ENCODE results near the gene RHOBTB1. TPM values are rescaled to one million over a fixed set of nuclear protein-coding genes. Genes with fewer than 3 reads are reported as not detected.

Gene RHOBTB1
- total and polyA plus RNA-seq, 9 of the 15 experiments (the other 6 are each of a cell fraction or from before 2014, with no cell fraction given), result 1.7 to 11.7 (median 9.3) TPM

DNA sequence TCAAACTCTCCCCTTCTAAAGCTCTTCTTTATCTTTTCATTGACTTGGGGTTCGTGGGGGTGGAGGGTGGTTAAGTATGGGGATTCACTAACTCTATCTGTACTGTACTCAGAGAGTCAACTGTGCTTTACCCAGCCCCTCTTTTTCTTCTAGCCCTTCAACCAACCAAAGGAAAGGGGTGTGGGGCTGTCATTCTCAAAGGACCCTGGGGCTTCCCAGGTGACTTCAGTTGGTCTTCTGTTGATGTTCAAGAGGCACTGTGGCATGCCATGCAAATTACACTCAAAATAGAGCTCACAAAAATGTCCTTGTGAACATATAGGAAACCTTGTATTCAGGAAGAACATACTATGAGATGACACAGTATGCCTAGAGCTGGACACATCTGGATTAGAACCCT lies 16.9 kb upstream of the RHOBTB1 start:
- no peak for FAIRE-seq
- no TSS peak for BruUV-seq (replicated peaks)
- POLR2A ChIA-PET, result interaction anchor here (1.0 to 1.7 kb wide), 2 partner anchors 10 to 18 kb away, joined by 3 to 5 read pairs; no protein-coding TSS in a partner anchor
- intact Hi-C loops (cut with micrococcal nuclease) (no loop called here), in situ Hi-C loops (cut with MboI) (loop anchor here (10.0 kb wide), 1 partner anchor 146 kb away; no protein-coding TSS in a partner anchor)
- CTCF ChIA-PET (ENCODE audit: low intra/inter-chr PET ratio), result no interaction called here
- TF ChIP-seq ZKSCAN1 (IDR thresholded peaks at IDR 0.05; ENCODE audit: low read depth, low read length), result no peak
- no peak for TF ChIP-seq ZNF253 (CRISPR knock-in tag; conservative IDR thresholded peaks at IDR 0.05)
- TF ChIP-seq ETV5 (CRISPR knock-in tag; IDR thresholded peaks at IDR 0.05; ENCODE audit: low read depth), result no peak
- TF ChIP-seq, protein P1, sequence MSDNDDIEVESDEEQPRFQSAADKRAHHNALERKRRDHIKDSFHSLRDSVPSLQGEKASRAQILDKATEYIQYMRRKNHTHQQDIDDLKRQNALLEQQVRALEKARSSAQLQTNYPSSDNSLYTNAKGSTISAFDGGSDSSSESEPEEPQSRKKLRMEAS (CRISPR knock-in tag; IDR thresholded peaks at IDR 0.05), result no peak
- ATAC-seq, result no peak
- H2AFZ ChIP-seq (ENCODE audit: low read depth, low read length), result 0 out of 2 replicates have a peak overlapping the region, but pooled peaks have one; percentile 7
- 6% methylated on average over 1 of the region's 1 CpG for WGBS (ENCODE audit: insufficient coverage, low coverage, missing lambda C conversion rate)
- no peaks in the 10 kb centered on the region for H3K9me1 ChIP-seq (ENCODE audit: control insufficient read depth, insufficient read depth, low read length)
- no peak overlapping the region; the same call in 2 of the 3 replicates for H3K27ac ChIP-seq (ENCODE audit: extremely low read depth, low read depth, low read length)
- no peaks in the 10 kb centered on the region for H3K79me2 ChIP-seq (ENCODE audit: control insufficient read depth, insufficient read depth, low read length)
- H3K27me3 ChIP-seq (ENCODE audit: control insufficient read depth in 2 of 2, insufficient read depth in 2 of 2, low read length in 2 of 2), result no peaks in the 10 kb centered on the region
- no peak overlapping the region for H3K4me2 ChIP-seq (ENCODE audit: insufficient read depth, low read length)
- H3K9me3 ChIP-seq (replicated peaks; ENCODE audit: control insufficient read depth, insufficient read depth, low read depth, low read length), result no peaks in the 10 kb centered on the region
- H4K20me1 ChIP-seq (replicated peaks; ENCODE audit: control insufficient read depth, insufficient read depth, low read length), result no peaks in the 10 kb centered on the region
- no peak overlapping the region for H3K4me3 ChIP-seq
- H3K4me1 ChIP-seq (replicated peaks in 1 of 2; ENCODE audit: control insufficient read depth in 2 of 2, insufficient read depth in 2 of 2, low read length in 2 of 2), result peaks cover 0 to 18% of the 10 kb centered on the region in 2 experiments; a peak in 3 of 5 replicates
- DNase-seq (ENCODE audit: extremely low read depth in 1 of 4, low spot score in 3 of 4), result no peak
- no peak overlapping the region for H3K9ac ChIP-seq (ENCODE audit: insufficient read depth in 1 of 2, low read depth in 2 of 2, low read length in 2 of 2)
- no peaks in the 10 kb centered on the region for H3K36me3 ChIP-seq (ENCODE audit: control insufficient read depth, insufficient read depth, low read length)

DNA sequence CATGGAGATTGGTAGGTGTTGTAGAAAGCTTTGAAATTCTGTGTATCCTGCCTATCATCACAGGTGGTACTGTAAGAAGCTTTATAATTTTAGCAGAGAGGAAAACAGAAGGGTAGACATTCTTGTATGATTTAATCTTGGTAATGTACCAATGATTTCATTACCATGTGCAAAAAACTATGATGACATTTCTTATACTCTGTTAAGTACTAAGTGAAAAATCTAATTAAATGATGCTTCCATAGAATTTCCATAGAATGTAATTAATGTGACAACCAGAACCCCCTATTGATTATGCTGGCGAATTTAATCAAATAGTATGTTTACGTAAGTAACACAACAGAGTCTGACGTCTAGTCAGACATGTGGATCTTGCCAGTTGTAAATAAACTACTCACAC lies 16.0 kb upstream of the RHOBTB1 start:
- H3K79me2 ChIP-seq (ENCODE audit: control insufficient read depth, insufficient read depth, low read length), result no peaks in the 10 kb centered on the region
- no peaks in the 10 kb centered on the region for H3K36me3 ChIP-seq (ENCODE audit: control insufficient read depth, insufficient read depth, low read length)
- H3K27ac ChIP-seq (ENCODE audit: extremely low read depth, low read depth, low read length), result no peak overlapping the region
- no peaks in the 10 kb centered on the region for H3K27me3 ChIP-seq (ENCODE audit: control insufficient read depth in 2 of 2, insufficient read depth in 2 of 2, low read length in 2 of 2)
- no peak for ATAC-seq
- no peak for DNase-seq (ENCODE audit: extremely low read depth in 1 of 4, low spot score in 3 of 4)
- ChIA-PET POLR2A (interaction anchor here (0.6 to 1.7 kb wide), 3 partner anchors 9 to 786 kb away, joined by 3 to 5 read pairs (median 3); partner anchors contain the start of gene RHOBTB1), CTCF (ENCODE audit: low intra/inter-chr PET ratio) (no interaction called here)
- no peaks in the 10 kb centered on the region for H4K20me1 ChIP-seq (replicated peaks; ENCODE audit: control insufficient read depth, insufficient read depth, low read length)
- no peak overlapping the region for H3K4me2 ChIP-seq (ENCODE audit: insufficient read depth, low read length)
- intact Hi-C loops (cut with micrococcal nuclease) (no loop called here), in situ Hi-C loops (cut with MboI) (loop anchor here (10.0 kb wide), 1 partner anchor 145 kb away; no protein-coding TSS in a partner anchor)
- H3K9ac ChIP-seq (ENCODE audit: insufficient read depth in 1 of 2, low read depth in 2 of 2, low read length in 2 of 2), result no peak overlapping the region
- FAIRE-seq, result no peak
- H3K9me1 ChIP-seq (ENCODE audit: control insufficient read depth, insufficient read depth, low read length), result no peaks in the 10 kb centered on the region
- 81% methylated on average over 3 of the region's 3 CpGs for WGBS (ENCODE audit: insufficient coverage, low coverage, missing lambda C conversion rate)
- peaks cover 0 to 20% of the 10 kb centered on the region in 2 experiments; a peak in 3 of 5 replicates for H3K4me1 ChIP-seq (replicated peaks in 1 of 2; ENCODE audit: control insufficient read depth in 2 of 2, insufficient read depth in 2 of 2, low read length in 2 of 2)
- no peak overlapping the region for H3K4me3 ChIP-seq
- no TSS peak for BruUV-seq (replicated peaks)
- no peak overlapping the region for H2AFZ ChIP-seq (ENCODE audit: low read depth, low read length)
- H3K9me3 ChIP-seq (replicated peaks; ENCODE audit: control insufficient read depth, insufficient read depth, low read depth, low read length), result no peaks in the 10 kb centered on the region
- TF ChIP-seq ATF7 (IDR thresholded peaks at IDR 0.05) (no peak), DDX20 (tag; IDR thresholded peaks at IDR 0.05; ENCODE audit: low read depth) (no peak), SMARCC2 (IDR thresholded peaks at IDR 0.05; ENCODE audit: low read depth) (no peak)

Data from K562 (cell line).